ENCODE results near the gene PANK1.
"Not testable (repeated sequence)": the region's sequence is repeated elsewhere in the genome, so short reads cannot be mapped to it uniquely, and the experiment has no call there.

Gene PANK1

GRCh38 chr10:89651205-89651915, 6.3 kb upstream of the PANK1 start:
- DNase-seq = no peak

- DNase-seq = no peak
Measured at GRCh38 chr10:89649051-89649450, 4.0 kb upstream of the PANK1 start.

- no peak for DNase-seq
Measured at GRCh38 chr10:89648074-89648473, 3.0 kb upstream of the PANK1 start.

GRCh38 chr10:89646889-89647657, 2.0 kb upstream of the PANK1 start:
- no peak for DNase-seq

- no peak for DNase-seq
Measured at GRCh38 chr10:89645742-89646172, 715 bp upstream of the PANK1 start.

- DNase-seq = no peak
Measured at GRCh38 chr10:89644691-89644966, 413 bp downstream of the PANK1 start.

GRCh38 chr10:89643812-89644690, 991 bp downstream of the PANK1 start:
- DNase-seq = no peak

GRCh38 chr10:89643431-89643811, 1.6 kb downstream of the PANK1 start:
- DNase-seq = no peak

- DNase-seq = no peak
Measured at GRCh38 chr10:89642193-89642592, 2.8 kb downstream of the PANK1 start.

GRCh38 chr10:89640241-89640640, 4.8 kb downstream of the PANK1 start:
- DNase-seq = no peak

- DNase-seq = no peak
Measured at GRCh38 chr10:89639326-89639725, 5.7 kb downstream of the PANK1 start.

- DNase-seq = no peak
Measured at GRCh38 chr10:89637113-89637512, 7.9 kb downstream of the PANK1 start.

- no peak for DNase-seq
Measured at GRCh38 chr10:89634637-89635036, 10.4 kb downstream of the PANK1 start.

- no peak for DNase-seq
Measured at GRCh38 chr10:89633484-89633883, 11.6 kb downstream of the PANK1 start.

GRCh38 chr10:89632824-89633223, 12.2 kb downstream of the PANK1 start:
- no peak for DNase-seq

- no peak for DNase-seq
Measured at GRCh38 chr10:89627830-89628229, 17.2 kb downstream of the PANK1 start.

- DNase-seq = no peak
Measured at GRCh38 chr10:89625041-89625765, 19.8 kb downstream of the PANK1 start.

- DNase-seq = no peak
Measured at GRCh38 chr10:89624020-89624419, 21.0 kb downstream of the PANK1 start.

GRCh38 chr10:89622151-89622550, 22.9 kb downstream of the PANK1 start:
- no peak for DNase-seq

- no peak for DNase-seq
Measured at GRCh38 chr10:89621438-89621837, 23.6 kb downstream of the PANK1 start.

GRCh38 chr10:89620296-89620695, 24.7 kb downstream of the PANK1 start:
- DNase-seq = not testable (repeated sequence)

- no peak for DNase-seq
Measured at GRCh38 chr10:89615824-89616223, 29.2 kb downstream of the PANK1 start.

GRCh38 chr10:89615112-89615511, 29.9 kb downstream of the PANK1 start:
- no peak for DNase-seq
